HL-60 (cell line): Measurements from ENCODE around the gene FGD5.

Experiments
- DNase-seq, 2 experiments: peaks; one replicate each; pipeline ENCODE4 v3.0.0-alpha.2; 2010 to 2020; ENCODE audit warnings: low read depth in 1 of 2, low spot score in 1 of 2
- H3K27ac ChIP-seq: fragments of 250-450 bp; sonication (Bioruptor Pico); replicated peaks from 2 replicates; pipeline ENCODE4 v1.5.1; 2020; ENCODE audit warnings: mild to moderate bottlenecking, moderate library complexity
- H3K27me3 ChIP-seq: fragments of 250-450 bp; sonication (Bioruptor Pico); 2 replicates; pipeline ENCODE4 v1.5.1; 2021; ENCODE audit warnings: mild to moderate bottlenecking, moderate library complexity; ENCODE audit not compliant: insufficient read depth, poor library complexity, severe bottlenecking
- H3K4me3 ChIP-seq: replicated peaks from 2 replicates; pipeline ENCODE4 v1.5.1; 2011; ENCODE audit warnings: mild to moderate bottlenecking, control low read depth, low read length; ENCODE audit not compliant: insufficient read depth
- CTCF ChIP-seq: IDR thresholded peaks from one replicate; pipeline ENCODE4 v1.5.1; 2011; ENCODE audit warnings: low read length, control low read depth, inconsistent platforms; ENCODE audit not compliant: insufficient read depth
- GABPA ChIP-seq: IDR thresholded peaks from 2 replicates; pipeline ENCODE4 v1.6.1; 2012; ENCODE audit warnings: low read depth
- POLR2AphosphoS5 ChIP-seq: IDR thresholded peaks from 2 replicates; pipeline ENCODE4 v1.6.1; 2012; ENCODE audit warnings: low read depth
- REST ChIP-seq: IDR thresholded peaks from 2 replicates; pipeline ENCODE4 v1.6.1; 2012; ENCODE audit warnings: low read depth; ENCODE audit not compliant: insufficient replicate concordance
- SPI1 ChIP-seq: IDR thresholded peaks from 2 replicates; pipeline ENCODE4 v1.6.1; 2012; ENCODE audit warnings: low read depth, mild to moderate bottlenecking, borderline replicate concordance

Gene FGD5

GRCh38 chr3:14827776-14828175, 9.0 kb downstream of the FGD5 start:
- Histone ChIP-seq H3K4me3 (no peak overlapping the region), H3K27ac (no peak overlapping the region), H3K27me3 (peaks cover 11% of the 10 kb centered on the region)
- TF ChIP-seq SPI1 (no peak), CTCF (no peak), POLR2AphosphoS5 (no peak), REST (no peak), GABPA (no peak)
- DNase-seq = no peak

- Histone ChIP-seq H3K4me3 (no peak overlapping the region), H3K27ac (no peak overlapping the region), H3K27me3 (peaks cover 11% of the 10 kb centered on the region)
- TF ChIP-seq POLR2AphosphoS5 (no peak), REST (no peak), SPI1 (no peak), CTCF (no peak), GABPA (no peak)
- no peak for DNase-seq
Observed at GRCh38 chr3:14829811-14830210, 11.0 kb downstream of the FGD5 start.

- no peak for TF ChIP-seq SPI1
- TF ChIP-seq POLR2AphosphoS5 = no peak
- TF ChIP-seq GABPA = no peak
- no peak for TF ChIP-seq REST
- TF ChIP-seq CTCF = no peak
- no peak overlapping the region for H3K27ac ChIP-seq
- H3K27me3 ChIP-seq = peaks cover 7% of the 10 kb centered on the region
- H3K4me3 ChIP-seq = no peak overlapping the region
- DNase-seq = no peak
Observed at GRCh38 chr3:14831916-14832450, 13.2 kb downstream of the FGD5 start.
